Muscle layer of duodenum (tissue), 2 donors: ENCODE measurements around the gene RASGRP1.

Experiments used
- H3K27ac ChIP-seq: one replicate; pipeline ENCODE4 v1.7.0; 2013; ENCODE audit warnings: mild to moderate bottlenecking, low read length
- H3K27me3 ChIP-seq: one replicate; pipeline ENCODE4 v1.7.0; 2013; ENCODE audit warnings: low read depth, mild to moderate bottlenecking, control low read depth, low read length
- H3K36me3 ChIP-seq, 2 donors: one replicate each; pipeline ENCODE4 v1.7.0; 2013; ENCODE audit warnings: low read length in 2 of 2, control low read depth in 1 of 2, mild to moderate bottlenecking in 1 of 2; ENCODE audit not compliant: insufficient read depth in 2 of 2, control insufficient read depth in 1 of 2
- H3K4me1 ChIP-seq, 2 donors: one replicate each; pipeline ENCODE4 v1.7.0; 2013; ENCODE audit warnings: low read length in 2 of 2, mild to moderate bottlenecking in 2 of 2, control low read depth in 1 of 2, moderate library complexity in 1 of 2; ENCODE audit not compliant: insufficient read depth in 2 of 2, control insufficient read depth in 1 of 2
- H3K4me3 ChIP-seq, 2 donors: one replicate each; pipeline ENCODE4 v1.7.0; 2013; ENCODE audit warnings: low read length in 2 of 2, low read depth in 1 of 2, mild to moderate bottlenecking in 1 of 2
- H3K9me3 ChIP-seq, 2 donors: one replicate each; pipeline ENCODE4 v1.7.0; 2013; ENCODE audit warnings: low read length in 2 of 2, control low read depth in 1 of 2, mild to moderate bottlenecking in 1 of 2; ENCODE audit not compliant: control insufficient read depth in 1 of 2
- donor health status: healthy.

The RASGRP1 gene

DNA sequence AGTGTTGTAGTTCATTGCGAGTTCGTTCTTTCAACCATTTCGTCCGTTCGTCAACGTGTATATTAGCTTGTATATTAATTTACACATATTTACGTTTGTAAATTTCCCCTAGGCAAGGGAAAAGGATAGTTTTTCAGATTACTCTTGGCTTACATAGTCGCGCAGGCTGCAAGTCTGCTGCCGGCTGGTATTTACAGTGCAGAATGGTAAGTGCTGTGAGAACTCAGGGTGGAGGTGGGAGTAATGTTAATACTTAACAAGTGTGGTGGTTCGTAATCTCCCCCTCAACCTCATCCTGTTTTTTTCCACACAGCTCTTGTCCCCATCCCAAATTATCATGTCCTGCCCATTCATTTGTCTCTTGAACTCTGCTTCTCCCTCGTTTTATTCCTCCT is 109.9 kb downstream of the RASGRP1 start:
- H3K9me3 ChIP-seq = no peaks in the 10 kb centered on the region
- no peaks in the 10 kb centered on the region for H3K27me3 ChIP-seq
- peaks cover 16% of the 10 kb centered on the region in 2 donors for H3K4me1 ChIP-seq
- no peaks in the 10 kb centered on the region for H3K36me3 ChIP-seq
- H3K27ac ChIP-seq = peak overlapping the region; percentile 91
- peak overlapping the region; percentile 97 to 98 for H3K4me3 ChIP-seq

DNA sequence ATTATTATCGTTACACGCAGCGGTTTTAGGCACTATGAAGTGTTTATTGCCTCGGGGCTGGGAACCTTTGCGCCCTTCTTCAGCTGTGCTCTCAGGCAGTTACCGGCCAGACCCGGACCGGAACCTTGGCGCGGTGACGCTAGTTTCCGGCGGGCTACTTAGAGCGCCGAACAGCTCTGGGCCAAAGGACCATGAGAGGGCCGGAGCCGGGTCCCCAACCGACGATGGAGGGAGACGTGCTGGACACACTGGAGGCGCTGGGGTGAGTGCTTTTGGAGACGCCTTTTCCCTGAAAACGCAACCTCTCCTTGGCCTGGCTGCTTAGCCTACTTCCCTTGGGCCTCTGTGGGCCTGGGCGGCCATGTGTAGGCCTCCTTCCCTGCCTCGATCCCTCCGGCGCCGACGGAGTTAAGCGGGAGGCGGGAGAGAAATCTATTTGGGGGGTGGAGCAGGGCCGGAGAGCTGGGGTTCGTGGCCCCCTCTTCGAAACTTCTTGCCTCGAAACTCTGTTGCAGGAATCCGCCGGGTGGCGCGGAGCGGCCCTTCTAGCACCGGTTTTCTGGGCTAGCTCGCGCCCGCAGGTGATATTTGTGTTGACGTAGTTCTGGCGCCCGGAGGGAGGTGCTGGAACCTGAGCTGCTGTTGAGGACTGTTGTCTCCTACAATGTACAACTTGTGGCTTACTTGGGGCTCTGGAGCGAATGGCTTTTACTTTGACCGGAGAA is 110.5 kb downstream of the RASGRP1 start, which contains the start of gene FAM98B:
TSS of gene FAM98B (plus strand) at position 157 of the 725 bp plus-strand sequence. CDS start at position 192, 35 bp downstream.
- no peaks in the 10 kb centered on the region for H3K27me3 ChIP-seq
- no peaks in the 10 kb centered on the region for H3K9me3 ChIP-seq
- peak within 1 kb of the TSS; percentile 91 for H3K27ac ChIP-seq
- H3K4me3 ChIP-seq = peak within 1 kb of the TSS; percentile 97 to 98
- H3K4me1 ChIP-seq = peaks cover 14 to 16% of the 10 kb centered on the region in 2 donors
- no peaks in the 10 kb centered on the region for H3K36me3 ChIP-seq

DNA sequence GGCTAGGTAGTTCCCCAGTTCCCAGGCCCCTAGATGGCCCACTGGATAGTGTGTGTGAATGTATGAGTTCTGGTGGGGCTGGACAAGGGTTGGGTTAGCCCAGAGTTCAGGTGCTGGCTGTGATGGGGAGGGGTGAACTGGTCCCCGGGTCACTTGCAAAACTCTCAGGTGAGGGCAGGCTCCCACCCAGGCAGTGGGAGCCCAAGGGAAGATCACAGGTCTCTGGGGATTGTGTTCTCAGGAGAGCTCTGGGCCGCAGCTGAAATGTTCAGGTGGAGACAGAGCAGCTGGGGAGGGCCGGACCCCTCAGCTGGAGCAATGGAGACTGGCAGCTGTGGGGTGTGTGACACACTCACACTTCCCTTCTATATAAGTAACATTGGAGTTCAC is 123.5 kb downstream of the RASGRP1 start:
- Histone ChIP-seq H3K27ac (no peak overlapping the region), H3K9me3 (no peaks in the 10 kb centered on the region)

DNA sequence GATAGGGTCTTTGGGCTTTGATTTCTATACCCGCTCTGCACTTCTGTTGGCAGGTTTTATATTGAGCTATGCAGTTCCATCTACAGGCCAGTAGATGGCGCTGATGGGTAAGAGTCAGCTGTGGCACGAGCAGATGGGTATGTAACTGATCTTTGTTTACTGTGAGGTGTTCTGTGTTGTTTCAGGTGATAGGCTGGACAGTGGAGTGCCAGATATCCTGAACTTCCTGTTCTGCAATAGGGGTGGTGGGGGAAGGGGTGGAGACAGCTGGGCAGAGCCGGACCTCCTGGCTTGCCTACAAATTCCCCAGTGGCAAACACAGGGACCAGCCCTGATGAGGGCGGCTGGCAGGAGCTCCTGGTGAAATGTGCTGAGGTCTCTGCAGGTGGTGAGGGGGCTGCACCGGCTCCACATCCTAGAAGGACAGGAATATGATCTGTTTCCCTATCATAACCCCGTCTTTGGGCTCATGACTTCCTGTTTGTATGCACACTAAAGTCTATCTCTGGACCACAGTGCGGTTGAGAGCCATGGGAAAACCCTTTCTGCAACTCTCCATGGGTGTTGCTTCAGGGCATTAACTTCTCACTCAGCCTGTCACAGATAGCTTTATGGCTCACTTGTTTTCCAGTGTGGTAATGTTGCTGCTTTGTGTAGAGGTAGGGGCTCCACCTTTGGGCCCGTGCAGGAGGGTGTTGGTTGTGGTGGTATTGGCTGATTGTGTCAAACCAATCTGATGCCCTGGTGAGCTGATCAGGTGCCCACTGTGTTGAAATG is 124.1 kb downstream of the RASGRP1 start:
- Histone ChIP-seq H3K9me3 (no peaks in the 10 kb centered on the region), H3K27me3 (no peaks in the 10 kb centered on the region), H3K4me1 (peaks cover 0 to 7% of the 10 kb centered on the region in 2 donors), H3K27ac (no peak overlapping the region), H3K4me3 (peak overlapping the region; percentile 12 to 17), H3K36me3 (no peaks in the 10 kb centered on the region)

More for the DNA sequence above, 123.5 kb downstream of the RASGRP1 start:
- H3K4me1 ChIP-seq = peaks cover 0 to 7% of the 10 kb centered on the region in 2 donors
- H3K4me3 ChIP-seq = no peak overlapping the region
- H3K27me3 ChIP-seq = no peaks in the 10 kb centered on the region
- H3K36me3 ChIP-seq = no peaks in the 10 kb centered on the region
